Astrocyte of the cerebellum (primary cell): ENCODE data around the gene ARPP21.
"Not testable (repeated sequence)": the region's sequence is repeated elsewhere in the genome, so short reads cannot be mapped to it uniquely, and the experiment has no call there.

Experiments
- DNase-seq: peaks from one replicate; pipeline ENCODE4 v3.0.0-alpha.2; 2011; ENCODE audit warnings: low read depth
- H3K4me3 ChIP-seq: 2 replicates; pipeline ENCODE4 v1.5.1; 2011; ENCODE audit warnings: mild to moderate bottlenecking, low read depth, low read length, moderate library complexity
- CTCF ChIP-seq: IDR thresholded peaks from 2 replicates; pipeline ENCODE4 v1.5.1; 2012; ENCODE audit warnings: low read length, low read depth, moderate library complexity, mild to moderate bottlenecking; ENCODE audit errors: missing control alignments
- in situ Hi-C: cut with HindIII; loops from 2 replicates; pipeline ENCODE4 v1.10.0; 2017; ENCODE audit warnings: low sequenced_read_pairs

ARPP21 gene

GRCh38 chr3:35601959-35602358 lies 37.4 kb upstream of the ARPP21 start:
- TF ChIP-seq CTCF, result no peak
- no peak for DNase-seq
- H3K4me3 ChIP-seq, result no peak overlapping the region
- in situ Hi-C loops, result no loop called here

GRCh38 chr3:35602395-35602936 lies 36.9 kb upstream of the ARPP21 start:
- no peak overlapping the region for H3K4me3 ChIP-seq
- TF ChIP-seq CTCF, result no peak
- in situ Hi-C loops, result no loop called here
- DNase-seq, result no peak

- in situ Hi-C loops, result no loop called here
- DNase-seq, result no peak
- H3K4me3 ChIP-seq, result no peak overlapping the region
- TF ChIP-seq CTCF, result no peak
Observed at GRCh38 chr3:35616346-35616745, 23.0 kb upstream of the ARPP21 start.

- in situ Hi-C loops, result no loop called here
- no peak for DNase-seq
- H3K4me3 ChIP-seq, result no peak overlapping the region
- no peak for TF ChIP-seq CTCF
Observed at GRCh38 chr3:35617370-35617769, 22.0 kb upstream of the ARPP21 start.

- DNase-seq, H3K4me3 ChIP-seq, in situ Hi-C loops: not testable (repeated sequence)
Observed at GRCh38 chr3:35620238-35620637, 19.1 kb upstream of the ARPP21 start.

GRCh38 chr3:35624698-35625097 lies 14.6 kb upstream of the ARPP21 start:
- in situ Hi-C loops, result no loop called here
- DNase-seq, result no peak
- no peak overlapping the region for H3K4me3 ChIP-seq
- no peak for TF ChIP-seq CTCF

GRCh38 chr3:35633332-35634124 lies 5.8 kb upstream of the ARPP21 start:
- no peak for TF ChIP-seq CTCF
- no peak for DNase-seq
- in situ Hi-C loops, result no loop called here
- no peak overlapping the region for H3K4me3 ChIP-seq
